Glutamatergic neuron (in vitro differentiated cells): ENCODE data around the gene CCDC92B. TPM values are rescaled to one million over a fixed set of nuclear protein-coding genes. Genes with fewer than 3 reads are reported as not detected.

Experiments used
- DNase-seq: peaks from one replicate; pipeline ENCODE4 v3.0.0; 2022
- H3K27ac Mint-ChIP-seq: one replicate; pipeline ENCODE4 v1.8.0; 2020; ENCODE audit warnings: mild to moderate bottlenecking, mixed read lengths, inconsistent platforms; ENCODE audit not compliant: unreplicated experiment
- H3K27me3 Mint-ChIP-seq: one replicate; pipeline ENCODE4 v1.8.0; 2020; ENCODE audit warnings: mild to moderate bottlenecking, moderate library complexity, mixed read lengths, inconsistent platforms; ENCODE audit not compliant: unreplicated experiment
- H3K36me3 Mint-ChIP-seq: one replicate; pipeline ENCODE4 v1.8.0; 2020; ENCODE audit warnings: mild to moderate bottlenecking, mixed read lengths, inconsistent platforms; ENCODE audit not compliant: unreplicated experiment
- H3K4me1 Mint-ChIP-seq: one replicate; pipeline ENCODE4 v1.8.0; 2020; ENCODE audit warnings: mild to moderate bottlenecking, low read depth, mixed read lengths, inconsistent platforms; ENCODE audit not compliant: unreplicated experiment
- H3K4me3 Mint-ChIP-seq: one replicate; pipeline ENCODE4 v1.8.0; 2020; ENCODE audit warnings: mild to moderate bottlenecking, mixed read lengths, inconsistent platforms; ENCODE audit not compliant: unreplicated experiment
- H3K9me3 Mint-ChIP-seq: one replicate; pipeline ENCODE4 v1.8.0; 2020; ENCODE audit warnings: mild to moderate bottlenecking, moderate library complexity, mixed read lengths, inconsistent platforms; ENCODE audit not compliant: unreplicated experiment
- CTCF ChIP-seq: fragments of 200-600 bp; sonication (generic); IDR thresholded peaks from one replicate; pipeline ENCODE4 v1.5.0; 2021; ENCODE audit not compliant: partially characterized antibody, unreplicated experiment
- total RNA-seq: library from RNA; stranded (reverse); fragmentation: NEBNext Ultra II Directional; extraction: Animal tissue kit (Norgen Biotek cat#: 25700); gene quantifications from one replicate; pipeline ENCODE4 v1.2.1, GENCODE V29; 2021; ENCODE audit not compliant: unreplicated experiment

CCDC92B gene
- total RNA-seq, 1 donor from 2014 or later = 19.0 TPM

- no peak overlapping the region for H3K27ac Mint-ChIP-seq
- H3K4me1 Mint-ChIP-seq = peaks cover 15% of the 10 kb centered on the region
- H3K36me3 Mint-ChIP-seq = no peaks in the 10 kb centered on the region
- H3K9me3 Mint-ChIP-seq = peaks cover 9% of the 10 kb centered on the region
- H3K27me3 Mint-ChIP-seq = peaks cover 7% of the 10 kb centered on the region
- DNase-seq = no peak
- no peak for TF ChIP-seq CTCF
- H3K4me3 Mint-ChIP-seq = peak overlapping the region; percentile 88
Observed at GRCh38 chr17:2710071-2710802, 39.2 kb downstream of the CCDC92B start.

GRCh38 chr17:2709183-2709661 lies 40.2 kb downstream of the CCDC92B start:
- H3K27ac Mint-ChIP-seq = no peak overlapping the region
- H3K9me3 Mint-ChIP-seq = peaks cover 9% of the 10 kb centered on the region
- H3K4me3 Mint-ChIP-seq = peak overlapping the region; percentile 36
- peaks cover 7% of the 10 kb centered on the region for H3K27me3 Mint-ChIP-seq
- no peaks in the 10 kb centered on the region for H3K36me3 Mint-ChIP-seq
- H3K4me1 Mint-ChIP-seq = peaks cover 15% of the 10 kb centered on the region
- DNase-seq = no peak
- no peak for TF ChIP-seq CTCF

- no peak for TF ChIP-seq CTCF
- H3K36me3 Mint-ChIP-seq = no peaks in the 10 kb centered on the region
- H3K27ac Mint-ChIP-seq = no peak overlapping the region
- H3K4me3 Mint-ChIP-seq = no peak overlapping the region
- H3K9me3 Mint-ChIP-seq = peaks cover 9% of the 10 kb centered on the region
- H3K27me3 Mint-ChIP-seq = peaks cover 7% of the 10 kb centered on the region
- H3K4me1 Mint-ChIP-seq = peaks cover 15% of the 10 kb centered on the region
- DNase-seq = no peak
Observed at GRCh38 chr17:2708585-2709182, 40.8 kb downstream of the CCDC92B start.

GRCh38 chr17:2707721-2708584 lies 41.5 kb downstream of the CCDC92B start:
- H3K27ac Mint-ChIP-seq = no peak overlapping the region
- H3K4me1 Mint-ChIP-seq = peaks cover 15% of the 10 kb centered on the region
- TF ChIP-seq CTCF = peak; percentile 50
- peaks cover 9% of the 10 kb centered on the region for H3K9me3 Mint-ChIP-seq
- DNase-seq = peak; percentile 74
- no peak overlapping the region for H3K4me3 Mint-ChIP-seq
- H3K36me3 Mint-ChIP-seq = no peaks in the 10 kb centered on the region
- peaks cover 7% of the 10 kb centered on the region for H3K27me3 Mint-ChIP-seq
